Nephron progenitor cell (in vitro differentiated cells): ENCODE data around the gene SSH2.

ENCODE experiments used
- DNase-seq: peaks from one replicate; pipeline ENCODE4 v3.0.0; 2021
- H3K27ac Mint-ChIP-seq: 2 replicates; pipeline ENCODE4 v1.8.0; 2021; ENCODE audit warnings: mild to moderate bottlenecking, moderate library complexity, mixed read lengths
- H3K27me3 Mint-ChIP-seq: 2 replicates; pipeline ENCODE4 v1.8.0; 2021; ENCODE audit warnings: mild to moderate bottlenecking, low read depth, mixed read lengths; ENCODE audit not compliant: poor library complexity
- H3K36me3 Mint-ChIP-seq: 2 replicates; pipeline ENCODE4 v1.8.0; 2021; ENCODE audit warnings: low read depth, mixed read lengths
- H3K4me1 Mint-ChIP-seq: 2 replicates; pipeline ENCODE4 v1.8.0; 2021; ENCODE audit warnings: mixed read lengths
- H3K4me3 Mint-ChIP-seq: 2 replicates; pipeline ENCODE4 v1.8.0; 2021; ENCODE audit warnings: mild to moderate bottlenecking, moderate library complexity, mixed read lengths
- H3K9me3 Mint-ChIP-seq: 2 replicates; pipeline ENCODE4 v1.8.0; 2021; ENCODE audit warnings: mild to moderate bottlenecking, moderate library complexity, mixed read lengths
- CTCF ChIP-seq: fragments of 200-600 bp; sonication (generic); IDR thresholded peaks from 2 replicates; pipeline ENCODE4 v1.5.0; 2021; ENCODE audit warnings: antibody characterized with exemption

Gene SSH2

GRCh38 chr17:29640413-29640812, 289.6 kb downstream of the SSH2 start:
- TF ChIP-seq CTCF, result no peak
- peaks cover 22% of the 10 kb centered on the region for H3K36me3 Mint-ChIP-seq
- H3K4me1 Mint-ChIP-seq, result peaks cover 74% of the 10 kb centered on the region

GRCh38 chr17:29633886-29634285, 296.1 kb downstream of the SSH2 start:
- no peak overlapping the region for H3K27ac Mint-ChIP-seq
- H3K27me3 Mint-ChIP-seq, result peaks cover 6% of the 10 kb centered on the region
- peaks cover 42% of the 10 kb centered on the region for H3K36me3 Mint-ChIP-seq
- no peak for DNase-seq
- H3K4me3 Mint-ChIP-seq, result no peak overlapping the region
- H3K9me3 Mint-ChIP-seq, result no peaks in the 10 kb centered on the region
- TF ChIP-seq CTCF, result no peak
- H3K4me1 Mint-ChIP-seq, result peaks cover 23% of the 10 kb centered on the region

More at GRCh38 chr17:29640413-29640812, 289.6 kb downstream of the SSH2 start:
- no peak for DNase-seq
- no peak overlapping the region for H3K27ac Mint-ChIP-seq
- H3K9me3 Mint-ChIP-seq, result no peaks in the 10 kb centered on the region
- no peaks in the 10 kb centered on the region for H3K27me3 Mint-ChIP-seq
- H3K4me3 Mint-ChIP-seq, result no peak overlapping the region

- DNase-seq, result no peak
- Mint-ChIP-seq H3K9me3 (no peaks in the 10 kb centered on the region), H3K27ac (no peak overlapping the region), H3K4me3 (no peak overlapping the region), H3K36me3 (peaks cover 32% of the 10 kb centered on the region), H3K4me1 (peaks cover 12% of the 10 kb centered on the region), H3K27me3 (peaks cover 10% of the 10 kb centered on the region)
- TF ChIP-seq CTCF, result no peak
Measured at GRCh38 chr17:29630630-29631193, 299.3 kb downstream of the SSH2 start.

GRCh38 chr17:29629839-29630238, 300.2 kb downstream of the SSH2 start:
- TF ChIP-seq CTCF, result no peak
- H3K27me3 Mint-ChIP-seq, result peaks cover 12% of the 10 kb centered on the region

GRCh38 chr17:29628644-29629043, 301.4 kb downstream of the SSH2 start:
- H3K4me3 Mint-ChIP-seq, result no peak overlapping the region
- H3K27me3 Mint-ChIP-seq, result peaks cover 22% of the 10 kb centered on the region
- H3K4me1 Mint-ChIP-seq, result peaks cover 19% of the 10 kb centered on the region
- no peaks in the 10 kb centered on the region for H3K9me3 Mint-ChIP-seq
- peaks cover 14% of the 10 kb centered on the region for H3K36me3 Mint-ChIP-seq
- no peak for TF ChIP-seq CTCF
- peak overlapping the region; percentile 23 for H3K27ac Mint-ChIP-seq
- no peak for DNase-seq

More at GRCh38 chr17:29629839-29630238, 300.2 kb downstream of the SSH2 start:
- H3K9me3 Mint-ChIP-seq, result no peaks in the 10 kb centered on the region
- H3K36me3 Mint-ChIP-seq, result peaks cover 24% of the 10 kb centered on the region
- no peak overlapping the region for H3K27ac Mint-ChIP-seq
- peaks cover 14% of the 10 kb centered on the region for H3K4me1 Mint-ChIP-seq
- DNase-seq, result no peak
- H3K4me3 Mint-ChIP-seq, result no peak overlapping the region

GRCh38 chr17:29627951-29628350, 302.1 kb downstream of the SSH2 start:
- Mint-ChIP-seq H3K4me1 (peaks cover 26% of the 10 kb centered on the region), H3K4me3 (no peak overlapping the region), H3K27me3 (peaks cover 28% of the 10 kb centered on the region), H3K36me3 (peaks cover 14% of the 10 kb centered on the region), H3K27ac (no peak overlapping the region), H3K9me3 (no peaks in the 10 kb centered on the region)
- no peak for TF ChIP-seq CTCF
- DNase-seq, result no peak
